ENCODE measurements around the gene SLC6A20.

The SLC6A20 gene

DNA sequence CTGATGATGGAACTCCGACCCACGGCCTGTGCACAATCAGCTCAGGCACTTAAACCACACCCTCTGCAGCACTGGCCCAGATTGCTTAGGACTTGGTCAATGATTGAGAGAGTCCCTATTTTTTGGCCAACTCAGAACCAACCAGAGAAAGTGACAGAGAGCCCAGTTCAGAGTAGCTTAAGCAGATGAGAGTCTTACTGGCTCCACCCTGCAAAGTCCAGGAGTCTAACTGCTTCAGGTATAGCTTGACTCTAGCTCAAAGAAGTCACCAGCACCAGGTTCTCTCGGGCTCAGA lies 20.1 kb downstream of the SLC6A20 start:
- Histone ChIP-seq H3K27ac (no peak overlapping the region), H2AFZ (ENCODE audit: low read depth) (no peak overlapping the region), H3K36me3 (ENCODE audit: insufficient read depth) (no peaks in the 10 kb centered on the region), H4K20me1 (ENCODE audit: insufficient read depth) (no peaks in the 10 kb centered on the region), H3K27me3 (ENCODE audit: insufficient read depth, low read depth) (no peaks in the 10 kb centered on the region), H3K4me3 (IDR thresholded peaks at IDR 0.05; ENCODE audit: insufficient read depth, low read depth, low read length) (no peak overlapping the region), H3K4me1 (ENCODE audit: low read depth, poor library complexity, severe bottlenecking) (peaks cover 9% of the 10 kb centered on the region), H3K9ac (no peak overlapping the region), H3K4me2 (no peak overlapping the region), H3K79me2 (ENCODE audit: insufficient read depth, low read depth) (no peaks in the 10 kb centered on the region)
- TF ChIP-seq, protein P1, sequence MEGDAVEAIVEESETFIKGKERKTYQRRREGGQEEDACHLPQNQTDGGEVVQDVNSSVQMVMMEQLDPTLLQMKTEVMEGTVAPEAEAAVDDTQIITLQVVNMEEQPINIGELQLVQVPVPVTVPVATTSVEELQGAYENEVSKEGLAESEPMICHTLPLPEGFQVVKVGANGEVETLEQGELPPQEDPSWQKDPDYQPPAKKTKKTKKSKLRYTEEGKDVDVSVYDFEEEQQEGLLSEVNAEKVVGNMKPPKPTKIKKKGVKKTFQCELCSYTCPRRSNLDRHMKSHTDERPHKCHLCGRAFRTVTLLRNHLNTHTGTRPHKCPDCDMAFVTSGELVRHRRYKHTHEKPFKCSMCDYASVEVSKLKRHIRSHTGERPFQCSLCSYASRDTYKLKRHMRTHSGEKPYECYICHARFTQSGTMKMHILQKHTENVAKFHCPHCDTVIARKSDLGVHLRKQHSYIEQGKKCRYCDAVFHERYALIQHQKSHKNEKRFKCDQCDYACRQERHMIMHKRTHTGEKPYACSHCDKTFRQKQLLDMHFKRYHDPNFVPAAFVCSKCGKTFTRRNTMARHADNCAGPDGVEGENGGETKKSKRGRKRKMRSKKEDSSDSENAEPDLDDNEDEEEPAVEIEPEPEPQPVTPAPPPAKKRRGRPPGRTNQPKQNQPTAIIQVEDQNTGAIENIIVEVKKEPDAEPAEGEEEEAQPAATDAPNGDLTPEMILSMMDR (conservative IDR thresholded peaks at IDR 0.05; ENCODE audit: low read depth, low read length) = no peak

DNA sequence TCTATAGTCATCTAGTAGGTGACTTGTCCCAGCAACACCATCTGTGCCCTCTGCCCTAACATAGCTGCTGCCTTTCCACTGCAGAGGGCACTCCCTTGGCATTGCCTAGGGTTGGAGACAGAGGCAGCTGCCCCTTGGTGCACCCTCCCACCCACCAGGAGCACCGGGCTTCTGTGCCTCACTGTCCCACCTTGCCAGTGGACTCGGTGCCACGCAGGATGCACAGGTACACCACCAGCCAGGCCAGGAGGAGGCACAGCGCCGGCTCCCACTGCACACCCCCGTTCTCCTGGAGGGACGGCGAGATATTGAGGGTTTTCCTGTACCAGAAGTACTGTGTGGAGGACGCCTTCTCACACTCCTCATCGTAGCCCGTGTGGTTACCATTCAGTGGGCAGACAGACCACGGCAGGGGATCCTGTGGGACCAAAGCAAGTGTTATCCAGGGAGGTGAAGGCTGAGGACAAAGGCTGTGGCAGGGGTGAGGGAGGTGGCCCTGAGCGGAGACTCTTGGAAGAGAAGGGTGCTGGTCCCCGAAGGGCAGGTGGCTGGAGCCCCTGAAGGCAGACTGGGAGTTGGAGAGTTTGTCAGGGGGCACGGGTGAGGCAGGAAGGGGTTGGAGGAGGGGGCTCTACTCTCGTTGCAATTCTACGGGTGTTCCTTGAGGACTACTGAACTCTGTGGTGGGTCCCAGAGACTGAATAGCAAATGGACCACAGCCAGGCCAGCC lies 20.6 kb downstream of the SLC6A20 start:
- H3K4me1 ChIP-seq (ENCODE audit: low read depth, poor library complexity, severe bottlenecking) = peaks cover 9% of the 10 kb centered on the region
- no peak overlapping the region for H3K9ac ChIP-seq
- H3K27me3 ChIP-seq (ENCODE audit: insufficient read depth, low read depth) = no peaks in the 10 kb centered on the region

DNA sequence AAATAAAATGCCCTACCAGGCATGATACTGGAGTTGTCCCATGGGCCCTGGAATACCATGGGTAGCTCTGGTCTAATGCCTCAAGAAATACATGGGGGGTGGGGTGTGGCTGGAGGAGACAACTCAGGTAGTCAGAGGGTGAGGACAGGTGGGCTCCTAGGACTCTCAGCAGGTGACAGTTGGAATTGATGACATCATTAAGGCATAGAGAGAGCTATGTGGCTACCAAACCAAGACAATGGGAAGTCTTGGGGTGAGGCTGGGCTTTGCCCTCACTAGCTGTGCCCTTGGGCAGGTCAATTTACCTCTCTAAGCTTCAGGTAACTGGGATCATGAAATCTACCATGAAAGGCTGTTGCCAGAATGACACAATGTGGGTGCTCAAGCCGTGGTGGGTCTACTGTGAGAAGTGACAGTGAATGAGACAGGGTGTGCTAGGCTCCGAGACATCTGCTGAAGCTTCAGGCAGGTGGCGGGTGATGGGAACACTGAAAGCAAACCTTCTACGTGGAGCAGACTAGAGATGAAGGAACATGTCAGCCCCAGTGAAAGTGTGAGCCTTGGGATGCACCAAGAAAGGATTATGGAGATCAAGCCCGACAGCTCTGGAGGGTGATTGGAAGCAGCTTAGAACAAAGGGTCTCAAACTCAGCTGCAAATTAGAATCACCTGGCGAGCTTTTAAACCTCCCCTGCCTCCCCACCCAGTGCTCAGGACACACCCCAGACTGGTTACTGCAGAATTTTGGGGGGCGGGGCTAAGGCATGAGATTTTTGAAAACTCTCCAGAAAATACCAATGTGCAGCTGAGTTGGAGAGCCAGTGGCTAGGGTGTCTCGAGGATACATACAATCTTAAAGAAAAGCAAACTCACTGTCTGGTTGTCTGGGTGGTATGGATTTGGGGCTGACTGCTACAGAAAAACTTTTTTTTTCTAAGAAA lies 21.5 kb downstream of the SLC6A20 start:
- no peaks in the 10 kb centered on the region for H3K36me3 ChIP-seq (ENCODE audit: insufficient read depth)
- no peaks in the 10 kb centered on the region for H3K27me3 ChIP-seq (ENCODE audit: insufficient read depth, low read depth)
- TF ChIP-seq, protein P1 (conservative IDR thresholded peaks at IDR 0.05; ENCODE audit: low read depth, low read length) = no peak
- no peak overlapping the region for H3K4me2 ChIP-seq
- H3K79me2 ChIP-seq (ENCODE audit: insufficient read depth, low read depth) = no peaks in the 10 kb centered on the region
- peaks cover 9% of the 10 kb centered on the region for H3K4me1 ChIP-seq (ENCODE audit: low read depth, poor library complexity, severe bottlenecking)
- no peaks in the 10 kb centered on the region for H4K20me1 ChIP-seq (ENCODE audit: insufficient read depth)
- no peak overlapping the region for H2AFZ ChIP-seq (ENCODE audit: low read depth)
- no peak overlapping the region for H3K4me3 ChIP-seq (IDR thresholded peaks at IDR 0.05; ENCODE audit: insufficient read depth, low read depth, low read length)
- no peak overlapping the region for H3K9ac ChIP-seq
- no peak overlapping the region for H3K27ac ChIP-seq

More for the DNA sequence above, 20.6 kb downstream of the SLC6A20 start:
- H4K20me1 ChIP-seq (ENCODE audit: insufficient read depth) = no peaks in the 10 kb centered on the region
- H2AFZ ChIP-seq (ENCODE audit: low read depth) = no peak overlapping the region
- H3K36me3 ChIP-seq (ENCODE audit: insufficient read depth) = no peaks in the 10 kb centered on the region
- H3K4me2 ChIP-seq = no peak overlapping the region
- no peak overlapping the region for H3K4me3 ChIP-seq (IDR thresholded peaks at IDR 0.05; ENCODE audit: insufficient read depth, low read depth, low read length)
- TF ChIP-seq, protein P1 (conservative IDR thresholded peaks at IDR 0.05; ENCODE audit: low read depth, low read length) = no peak
- no peaks in the 10 kb centered on the region for H3K79me2 ChIP-seq (ENCODE audit: insufficient read depth, low read depth)
- no peak overlapping the region for H3K27ac ChIP-seq

DNA sequence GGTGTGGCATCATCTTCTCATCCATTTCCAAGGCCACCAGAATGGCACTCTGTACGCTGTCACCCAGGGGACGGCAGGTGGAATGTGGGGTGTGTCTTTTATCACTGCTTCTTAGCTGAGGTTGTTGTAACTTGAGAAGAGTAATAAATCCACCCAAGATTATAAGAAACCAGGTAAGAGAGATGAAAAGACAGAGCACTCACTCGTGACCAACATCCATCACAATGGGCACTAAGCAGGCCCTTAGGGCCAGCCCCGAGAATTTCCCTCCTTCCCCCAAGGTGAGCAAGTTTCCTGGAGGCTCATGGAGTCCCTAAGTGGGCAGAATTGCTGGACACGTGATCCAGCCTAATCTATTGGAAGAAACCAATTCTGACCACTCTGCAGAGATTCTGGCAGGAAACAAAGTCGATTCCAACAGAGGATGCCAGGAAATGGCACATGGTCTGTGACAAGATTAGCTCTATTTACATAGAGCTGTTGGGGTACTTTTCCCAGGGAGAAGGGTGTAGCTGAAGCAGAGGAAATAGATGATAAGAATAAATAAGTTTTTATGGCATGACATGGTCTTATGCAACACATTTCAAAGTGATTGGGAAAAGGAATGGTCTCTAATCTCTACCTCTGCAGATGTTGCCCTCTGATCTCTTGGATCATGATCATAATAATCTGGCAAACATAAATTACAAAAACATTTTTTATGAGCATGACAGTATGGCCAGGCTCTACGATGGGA lies 22.5 kb downstream of the SLC6A20 start:
- Histone ChIP-seq H3K4me3 (IDR thresholded peaks at IDR 0.05; ENCODE audit: insufficient read depth, low read depth, low read length) (no peak overlapping the region), H3K27ac (no peak overlapping the region), H3K79me2 (ENCODE audit: insufficient read depth, low read depth) (no peaks in the 10 kb centered on the region), H4K20me1 (ENCODE audit: insufficient read depth) (no peaks in the 10 kb centered on the region), H3K4me1 (ENCODE audit: low read depth, poor library complexity, severe bottlenecking) (peaks cover 9% of the 10 kb centered on the region), H3K36me3 (ENCODE audit: insufficient read depth) (no peaks in the 10 kb centered on the region), H3K9ac (no peak overlapping the region), H2AFZ (ENCODE audit: low read depth) (no peak overlapping the region), H3K27me3 (ENCODE audit: insufficient read depth, low read depth) (no peaks in the 10 kb centered on the region), H3K4me2 (no peak overlapping the region)
- TF ChIP-seq, protein P1 (conservative IDR thresholded peaks at IDR 0.05; ENCODE audit: low read depth, low read length) = no peak
